Effector CD8-positive, alpha-beta T cell (primary cell): ENCODE measurements around the gene PLXNC1.

Source experiments
- DNase-seq: peaks from one replicate; lab custom pipeline; 2025; lab: John Stamatoyannopoulos, UW

Gene PLXNC1

GRCh38 chr12:94133964-94134795 lies 14.2 kb upstream of the PLXNC1 start:
- DNase-seq, result no peak

- DNase-seq, result no peak
Observed at GRCh38 chr12:94135896-94136295, 12.5 kb upstream of the PLXNC1 start.

- DNase-seq, result no peak
Observed at GRCh38 chr12:94139816-94140215, 8.6 kb upstream of the PLXNC1 start.

GRCh38 chr12:94140556-94140955 lies 7.8 kb upstream of the PLXNC1 start:
- DNase-seq, result no peak

GRCh38 chr12:94141004-94141764 lies 7.2 kb upstream of the PLXNC1 start:
- no peak for DNase-seq

- DNase-seq, result no peak
Observed at GRCh38 chr12:94141892-94142291, 6.5 kb upstream of the PLXNC1 start.

- no peak for DNase-seq
Observed at GRCh38 chr12:94143438-94143837, 4.9 kb upstream of the PLXNC1 start.

GRCh38 chr12:94143951-94144350 lies 4.4 kb upstream of the PLXNC1 start:
- no peak for DNase-seq

- no peak for DNase-seq
Observed at GRCh38 chr12:94144781-94145180, 3.6 kb upstream of the PLXNC1 start.

- no peak for DNase-seq
Observed at GRCh38 chr12:94145191-94145983, 3.0 kb upstream of the PLXNC1 start.

- no peak for DNase-seq
Observed at GRCh38 chr12:94146166-94146936, 2.0 kb upstream of the PLXNC1 start.

GRCh38 chr12:94147387-94147990 lies 888 bp upstream of the PLXNC1 start:
- no peak for DNase-seq

- no peak for DNase-seq
Observed at GRCh38 chr12:94148739-94149118, 352 bp downstream of the PLXNC1 start.

- DNase-seq, result no peak
Observed at GRCh38 chr12:94149119-94149780, 873 bp downstream of the PLXNC1 start.

GRCh38 chr12:94149781-94150239 lies 1.4 kb downstream of the PLXNC1 start:
- no peak for DNase-seq

GRCh38 chr12:94150240-94151121 lies 2.1 kb downstream of the PLXNC1 start:
- no peak for DNase-seq

- no peak for DNase-seq
Observed at GRCh38 chr12:94151582-94151981, 3.2 kb downstream of the PLXNC1 start.

GRCh38 chr12:94152292-94153078 lies 4.1 kb downstream of the PLXNC1 start:
- no peak for DNase-seq

- DNase-seq, result no peak
Observed at GRCh38 chr12:94157181-94157580, 8.8 kb downstream of the PLXNC1 start.
